Neuron (in vitro differentiated cells): Measurements from ENCODE around the gene RASAL2.

Experiments
- H2AFZ ChIP-seq: one replicate; pipeline ENCODE4 v1.6.1; 2013; ENCODE audit warnings: low read depth, mild to moderate bottlenecking, inconsistent platforms, low read length, moderate library complexity
- H3K27me3 ChIP-seq: one replicate; pipeline ENCODE4 v1.6.1; 2013; ENCODE audit warnings: low read length; ENCODE audit not compliant: insufficient read depth
- H3K36me3 ChIP-seq: one replicate; pipeline ENCODE4 v1.6.1; 2013; ENCODE audit warnings: low read length; ENCODE audit not compliant: insufficient read depth
- H3K4me1 ChIP-seq: one replicate; pipeline ENCODE4 v1.6.1; 2013; ENCODE audit warnings: low read length; ENCODE audit not compliant: insufficient read depth
- H3K4me3 ChIP-seq: 2 replicates; pipeline ENCODE4 v1.5.1; 2013; ENCODE audit warnings: mild to moderate bottlenecking, low read length, moderate library complexity
- H3K9me3 ChIP-seq: one replicate; pipeline ENCODE4 v1.6.1; 2013; ENCODE audit warnings: low read length

RASAL2 gene

GRCh38 chr1:178133239-178133989 is 39.5 kb downstream of the RASAL2 start:
- H3K27me3 ChIP-seq = no peaks in the 10 kb centered on the region
- H3K4me1 ChIP-seq = no peaks in the 10 kb centered on the region
- no peak overlapping the region for H3K4me3 ChIP-seq
- H3K36me3 ChIP-seq = no peaks in the 10 kb centered on the region
- H3K9me3 ChIP-seq = no peaks in the 10 kb centered on the region
- H2AFZ ChIP-seq = no peak overlapping the region

GRCh38 chr1:178134061-178134460 is 40.2 kb downstream of the RASAL2 start:
- no peaks in the 10 kb centered on the region for H3K9me3 ChIP-seq
- H3K27me3 ChIP-seq = no peaks in the 10 kb centered on the region
- no peaks in the 10 kb centered on the region for H3K4me1 ChIP-seq
- H3K4me3 ChIP-seq = no peak overlapping the region
- H3K36me3 ChIP-seq = no peaks in the 10 kb centered on the region
- H2AFZ ChIP-seq = no peak overlapping the region

GRCh38 chr1:178137238-178137637 is 43.3 kb downstream of the RASAL2 start:
- H3K4me3 ChIP-seq = no peak overlapping the region
- H3K9me3 ChIP-seq = peaks cover 2% of the 10 kb centered on the region
- no peak overlapping the region for H2AFZ ChIP-seq
- H3K27me3 ChIP-seq = no peaks in the 10 kb centered on the region
- no peaks in the 10 kb centered on the region for H3K4me1 ChIP-seq
- no peaks in the 10 kb centered on the region for H3K36me3 ChIP-seq

- no peaks in the 10 kb centered on the region for H3K27me3 ChIP-seq
- no peak overlapping the region for H2AFZ ChIP-seq
- no peaks in the 10 kb centered on the region for H3K36me3 ChIP-seq
- no peak overlapping the region for H3K4me3 ChIP-seq
- peaks cover 4% of the 10 kb centered on the region for H3K4me1 ChIP-seq
- H3K9me3 ChIP-seq = peaks cover 2% of the 10 kb centered on the region
These were observed 48.9 kb downstream of the RASAL2 start for GRCh38 chr1:178142806-178143205.

- Histone ChIP-seq H2AFZ (no peak overlapping the region), H3K27me3 (no peaks in the 10 kb centered on the region), H3K4me1 (peaks cover 4% of the 10 kb centered on the region), H3K36me3 (no peaks in the 10 kb centered on the region), H3K9me3 (peaks cover 2% of the 10 kb centered on the region), H3K4me3 (no peak overlapping the region)
These were observed 50.1 kb downstream of the RASAL2 start for GRCh38 chr1:178143730-178144690.

GRCh38 chr1:178145605-178146004 is 51.7 kb downstream of the RASAL2 start:
- no peaks in the 10 kb centered on the region for H3K36me3 ChIP-seq
- H3K27me3 ChIP-seq = no peaks in the 10 kb centered on the region
- H3K4me1 ChIP-seq = peaks cover 4% of the 10 kb centered on the region
- H2AFZ ChIP-seq = no peak overlapping the region
- peaks cover 2% of the 10 kb centered on the region for H3K9me3 ChIP-seq
- H3K4me3 ChIP-seq = no peak overlapping the region

- H3K27me3 ChIP-seq = no peaks in the 10 kb centered on the region
- H3K9me3 ChIP-seq = no peaks in the 10 kb centered on the region
- H3K36me3 ChIP-seq = no peaks in the 10 kb centered on the region
- peaks cover 4% of the 10 kb centered on the region for H3K4me1 ChIP-seq
- no peak overlapping the region for H3K4me3 ChIP-seq
- no peak overlapping the region for H2AFZ ChIP-seq
These were observed 52.5 kb downstream of the RASAL2 start for GRCh38 chr1:178146436-178146835.

GRCh38 chr1:178150610-178151009 is 56.7 kb downstream of the RASAL2 start:
- Histone ChIP-seq H2AFZ (no peak overlapping the region), H3K9me3 (no peaks in the 10 kb centered on the region), H3K36me3 (no peaks in the 10 kb centered on the region), H3K27me3 (no peaks in the 10 kb centered on the region), H3K4me1 (peaks cover 7% of the 10 kb centered on the region), H3K4me3 (no peak overlapping the region)

GRCh38 chr1:178151831-178152230 is 57.9 kb downstream of the RASAL2 start:
- no peak overlapping the region for H2AFZ ChIP-seq
- H3K27me3 ChIP-seq = no peaks in the 10 kb centered on the region
- H3K9me3 ChIP-seq = no peaks in the 10 kb centered on the region
- peaks cover 5% of the 10 kb centered on the region for H3K4me1 ChIP-seq
- no peaks in the 10 kb centered on the region for H3K36me3 ChIP-seq
- H3K4me3 ChIP-seq = no peak overlapping the region

- Histone ChIP-seq H3K4me1 (peaks cover 6% of the 10 kb centered on the region), H3K4me3 (no peak overlapping the region), H2AFZ (no peak overlapping the region), H3K27me3 (no peaks in the 10 kb centered on the region), H3K9me3 (peaks cover 2% of the 10 kb centered on the region), H3K36me3 (no peaks in the 10 kb centered on the region)
These were observed 61.8 kb downstream of the RASAL2 start for GRCh38 chr1:178155481-178156255.

- Histone ChIP-seq H3K9me3 (peaks cover 2% of the 10 kb centered on the region), H2AFZ (no peak overlapping the region), H3K27me3 (no peaks in the 10 kb centered on the region)
These were observed 67.0 kb downstream of the RASAL2 start for GRCh38 chr1:178160736-178161475.

GRCh38 chr1:178161516-178161915 is 67.6 kb downstream of the RASAL2 start:
- Histone ChIP-seq H3K4me1 (peaks cover 3% of the 10 kb centered on the region), H3K36me3 (no peaks in the 10 kb centered on the region), H3K27me3 (no peaks in the 10 kb centered on the region), H2AFZ (no peak overlapping the region), H3K4me3 (no peak overlapping the region), H3K9me3 (peaks cover 2% of the 10 kb centered on the region)

More at GRCh38 chr1:178160736-178161475, 67.0 kb downstream of the RASAL2 start:
- H3K4me3 ChIP-seq = no peak overlapping the region
- no peaks in the 10 kb centered on the region for H3K36me3 ChIP-seq
- peaks cover 3% of the 10 kb centered on the region for H3K4me1 ChIP-seq
